Measurements from ENCODE around the gene CTBP1.

Gene CTBP1

DNA sequence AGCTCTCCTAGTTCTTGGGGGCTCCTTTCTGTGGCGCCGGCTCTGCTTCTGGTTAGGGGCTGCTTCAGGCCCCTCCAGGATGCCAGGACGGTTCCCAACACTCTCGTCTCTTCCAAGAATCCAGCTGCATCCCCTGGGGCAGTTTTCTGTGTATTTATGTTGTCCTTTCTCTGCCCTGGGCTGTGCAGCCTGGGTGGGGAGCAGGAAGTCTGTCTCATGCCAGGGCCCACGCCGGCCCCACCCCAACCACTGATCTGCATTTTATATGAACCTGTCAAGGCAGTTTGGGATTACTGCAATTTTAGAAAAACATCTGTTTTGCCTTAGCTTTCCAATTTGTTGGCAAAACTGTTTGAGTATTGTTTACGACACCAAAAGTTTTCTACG is 14.6 kb downstream of the CTBP1 start:
- FAIRE-seq: no peak

DNA sequence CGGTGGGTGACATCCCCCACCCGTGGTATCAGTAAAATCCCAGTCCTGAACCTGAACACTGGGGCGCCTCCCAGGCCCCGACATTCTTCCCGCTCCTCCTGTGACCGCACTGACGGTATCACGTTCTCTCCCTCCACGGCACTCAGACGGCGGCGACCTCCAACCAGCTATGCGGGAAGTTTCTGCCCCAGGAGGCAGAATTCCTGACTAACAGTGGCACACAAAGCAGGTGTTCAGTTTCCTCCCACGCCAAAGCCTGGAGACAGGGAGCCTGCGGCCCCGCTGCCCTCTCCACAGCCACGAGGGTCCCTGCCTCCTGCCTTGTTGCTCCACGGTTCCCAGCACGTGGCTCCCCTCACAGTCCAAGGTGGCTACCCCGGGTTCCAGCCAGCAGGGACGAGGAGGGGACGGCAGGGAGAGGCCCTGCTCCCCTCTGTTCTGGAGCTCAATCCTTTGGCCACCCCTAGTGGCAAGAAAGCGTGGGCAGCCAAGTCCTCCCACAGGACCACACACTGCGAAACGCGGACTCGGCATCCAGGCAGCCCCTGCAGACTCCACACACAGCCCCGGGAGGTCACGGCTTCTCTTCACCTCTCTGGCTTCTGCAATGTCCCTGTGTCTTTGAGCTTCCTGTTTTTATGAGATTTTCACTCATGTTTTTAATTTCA is 15.2 kb downstream of the CTBP1 start:
- no peak for TF ChIP-seq POLR2AphosphoS5 (IDR thresholded peaks at IDR 0.05; ENCODE audit: low read depth, low read length)
- TF ChIP-seq POLR2A (IDR thresholded peaks at IDR 0.05; ENCODE audit: low read depth, low read length): no peak
- no peak for TF ChIP-seq TAF1 (IDR thresholded peaks at IDR 0.05; ENCODE audit: borderline replicate concordance, low read depth, low read length)
- no peak for FAIRE-seq
- no peak for DNase-seq (ENCODE audit: insufficient read length)

More for the DNA sequence above, 14.6 kb downstream of the CTBP1 start:
- TF ChIP-seq POLR2A (IDR thresholded peaks at IDR 0.05; ENCODE audit: low read depth, low read length): no peak
- no peak for TF ChIP-seq TAF1 (IDR thresholded peaks at IDR 0.05; ENCODE audit: borderline replicate concordance, low read depth, low read length)
- TF ChIP-seq POLR2AphosphoS5 (IDR thresholded peaks at IDR 0.05; ENCODE audit: low read depth, low read length): no peak
- DNase-seq (ENCODE audit: insufficient read length): no peak

- no peak for FAIRE-seq
- TF ChIP-seq POLR2A (IDR thresholded peaks at IDR 0.05; ENCODE audit: low read depth, low read length) (no peak), TAF1 (IDR thresholded peaks at IDR 0.05; ENCODE audit: borderline replicate concordance, low read depth, low read length) (no peak), POLR2AphosphoS5 (IDR thresholded peaks at IDR 0.05; ENCODE audit: low read depth, low read length) (no peak)
- no peak for DNase-seq (ENCODE audit: insufficient read length)
These were observed 16.0 kb downstream of the CTBP1 start for GRCh38 chr4:1232661-1233621.

DNA sequence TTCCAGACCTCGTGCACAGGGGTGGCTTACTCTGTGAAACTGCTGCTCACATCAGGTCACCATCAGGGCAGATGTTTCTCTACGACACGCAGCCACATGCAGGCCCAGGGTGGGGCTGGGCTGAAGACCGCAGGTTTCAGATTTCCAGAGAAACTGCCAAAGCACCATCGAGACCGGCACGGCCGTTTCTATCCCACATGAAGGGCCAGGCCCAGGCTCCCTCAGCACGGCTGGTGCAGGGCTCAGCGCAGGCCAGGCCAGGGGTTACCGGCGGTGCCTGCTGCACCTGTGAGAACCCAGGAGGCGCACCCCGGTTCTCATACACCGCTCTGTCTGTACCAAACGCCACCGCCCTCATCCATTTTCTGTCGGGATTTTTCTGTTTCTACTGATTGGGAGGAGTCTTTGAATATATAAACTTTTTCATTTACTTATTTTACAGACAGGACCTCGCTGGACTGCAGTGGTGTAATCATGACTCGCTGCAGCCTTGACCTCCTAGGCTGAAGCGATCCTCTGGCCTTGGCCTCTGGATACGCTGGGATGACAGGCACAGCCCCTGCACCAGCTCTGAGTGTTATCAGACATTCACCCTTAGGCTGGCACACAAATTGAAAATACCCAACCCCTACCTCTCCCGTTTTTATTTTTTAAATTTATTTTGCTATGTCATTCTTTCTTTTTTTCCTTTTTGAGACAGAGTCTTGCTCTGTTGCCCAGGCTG is 17.1 kb downstream of the CTBP1 start:
- no peak for FAIRE-seq

DNA sequence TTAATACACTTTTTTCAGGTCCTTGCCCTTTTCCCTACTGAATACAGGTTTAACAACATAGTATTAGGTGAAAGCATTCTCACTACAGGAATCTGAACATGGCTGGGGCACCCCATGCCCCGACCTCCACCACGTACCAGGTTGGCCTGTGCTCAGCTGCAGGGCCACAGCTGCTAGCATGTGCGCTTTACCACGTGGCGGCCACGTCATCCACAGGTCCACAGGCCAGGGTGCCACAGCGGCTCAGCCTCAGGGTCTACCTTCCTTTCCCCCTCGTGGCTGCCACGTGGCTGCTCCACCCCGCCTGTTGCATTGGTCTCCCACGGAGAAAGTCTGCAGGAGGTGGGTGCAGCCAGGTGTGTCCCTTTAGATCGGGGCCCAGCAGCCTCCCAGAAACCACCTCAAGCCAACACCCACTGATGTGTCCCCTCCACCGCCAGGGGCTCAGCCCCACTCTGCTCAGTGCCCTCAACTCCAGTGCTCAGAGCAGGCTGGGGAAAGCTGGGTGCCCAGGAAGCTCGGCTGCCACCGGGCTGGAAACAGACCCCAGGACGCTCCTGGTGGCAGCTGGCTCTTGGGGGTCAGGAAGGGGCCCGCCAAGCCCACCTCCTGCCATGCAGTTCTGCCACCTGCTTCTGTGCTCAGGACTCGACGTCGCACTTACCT is 17.8 kb downstream of the CTBP1 start:
- TF ChIP-seq POLR2AphosphoS5 (IDR thresholded peaks at IDR 0.05; ENCODE audit: low read depth, low read length): no peak
- TF ChIP-seq POLR2A (IDR thresholded peaks at IDR 0.05; ENCODE audit: low read depth, low read length): no peak
- no peak for TF ChIP-seq TAF1 (IDR thresholded peaks at IDR 0.05; ENCODE audit: borderline replicate concordance, low read depth, low read length)
- FAIRE-seq (no peak), DNase-seq (ENCODE audit: insufficient read length) (no peak)

More for the DNA sequence above, 17.1 kb downstream of the CTBP1 start:
- TF ChIP-seq TAF1 (IDR thresholded peaks at IDR 0.05; ENCODE audit: borderline replicate concordance, low read depth, low read length) (no peak), POLR2AphosphoS5 (IDR thresholded peaks at IDR 0.05; ENCODE audit: low read depth, low read length) (no peak), POLR2A (IDR thresholded peaks at IDR 0.05; ENCODE audit: low read depth, low read length) (no peak)
- DNase-seq (ENCODE audit: insufficient read length): no peak

GRCh38 chr4:1230316-1230715 is 18.6 kb downstream of the CTBP1 start:
- no peak for TF ChIP-seq TAF1 (IDR thresholded peaks at IDR 0.05; ENCODE audit: borderline replicate concordance, low read depth, low read length)
- TF ChIP-seq POLR2A (IDR thresholded peaks at IDR 0.05; ENCODE audit: low read depth, low read length): no peak
- TF ChIP-seq POLR2AphosphoS5 (IDR thresholded peaks at IDR 0.05; ENCODE audit: low read depth, low read length): no peak
- DNase-seq (ENCODE audit: insufficient read length): no peak
- no peak for FAIRE-seq

- TF ChIP-seq TAF1 (IDR thresholded peaks at IDR 0.05; ENCODE audit: borderline replicate concordance, low read depth, low read length): no peak
- TF ChIP-seq POLR2A (IDR thresholded peaks at IDR 0.05; ENCODE audit: low read depth, low read length): no peak
- TF ChIP-seq POLR2AphosphoS5 (IDR thresholded peaks at IDR 0.05; ENCODE audit: low read depth, low read length): no peak
- FAIRE-seq: no peak
- DNase-seq (ENCODE audit: insufficient read length): no peak
These were observed 19.6 kb downstream of the CTBP1 start for GRCh38 chr4:1229117-1229849.

GRCh38 chr4:1227816-1228215 is 21.1 kb downstream of the CTBP1 start:
- no peak for FAIRE-seq
- TF ChIP-seq TAF1 (IDR thresholded peaks at IDR 0.05; ENCODE audit: borderline replicate concordance, low read depth, low read length) (no peak), POLR2A (IDR thresholded peaks at IDR 0.05; ENCODE audit: low read depth, low read length) (no peak), POLR2AphosphoS5 (IDR thresholded peaks at IDR 0.05; ENCODE audit: low read depth, low read length) (no peak)
- DNase-seq (ENCODE audit: insufficient read length): no peak

- TF ChIP-seq POLR2AphosphoS5 (IDR thresholded peaks at IDR 0.05; ENCODE audit: low read depth, low read length) (no peak), POLR2A (IDR thresholded peaks at IDR 0.05; ENCODE audit: low read depth, low read length) (no peak), TAF1 (IDR thresholded peaks at IDR 0.05; ENCODE audit: borderline replicate concordance, low read depth, low read length) (no peak)
- DNase-seq (ENCODE audit: insufficient read length) (no peak), FAIRE-seq (no peak)
These were observed 22.3 kb downstream of the CTBP1 start for GRCh38 chr4:1226598-1226997.

DNA sequence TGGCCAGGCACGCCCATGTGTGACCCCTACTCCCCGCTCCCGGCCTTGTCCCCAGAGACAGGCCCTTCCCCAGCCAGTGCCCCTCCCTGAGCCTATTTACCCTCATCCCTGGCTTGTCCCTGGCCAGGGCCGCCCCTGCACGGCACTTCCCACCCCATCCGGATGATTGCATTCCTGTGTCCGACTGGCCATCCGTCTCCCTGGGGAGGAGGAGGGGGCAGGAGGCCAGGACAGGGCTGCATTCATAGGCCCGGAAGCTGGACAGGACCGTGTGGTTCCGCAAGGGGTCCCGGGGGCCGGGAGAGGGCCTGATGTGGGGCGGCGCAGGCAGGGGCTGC is 22.8 kb downstream of the CTBP1 start:
- DNase-seq (ENCODE audit: insufficient read length) (no peak), FAIRE-seq (no peak)
- TF ChIP-seq POLR2A (IDR thresholded peaks at IDR 0.05; ENCODE audit: low read depth, low read length): no peak
- TF ChIP-seq POLR2AphosphoS5 (IDR thresholded peaks at IDR 0.05; ENCODE audit: low read depth, low read length): no peak
- TF ChIP-seq TAF1 (IDR thresholded peaks at IDR 0.05; ENCODE audit: borderline replicate concordance, low read depth, low read length): no peak

Data from GM12892 (cell line).